Measurements from ENCODE around the gene PCDH9.

PCDH9 gene

GRCh38 chr13:66837246-66837645 is 392.9 kb downstream of the PCDH9 start:
- TF ChIP-seq CTCF (IDR thresholded peaks at IDR 0.05; ENCODE audit: extremely low read depth, missing control alignments): no peak
- no peak for DNase-seq (ENCODE audit: low spot score)

- no peak for DNase-seq (ENCODE audit: low spot score)
- no peak for TF ChIP-seq CTCF (IDR thresholded peaks at IDR 0.05; ENCODE audit: extremely low read depth, missing control alignments)
These were observed 395.0 kb downstream of the PCDH9 start for GRCh38 chr13:66835040-66835628.

GRCh38 chr13:66830940-66831716 is 399.0 kb downstream of the PCDH9 start:
- no peak for DNase-seq (ENCODE audit: low spot score)
- no peak for TF ChIP-seq CTCF (IDR thresholded peaks at IDR 0.05; ENCODE audit: extremely low read depth, missing control alignments)

GRCh38 chr13:66829803-66830202 is 400.3 kb downstream of the PCDH9 start:
- TF ChIP-seq CTCF (IDR thresholded peaks at IDR 0.05; ENCODE audit: extremely low read depth, missing control alignments): no peak
- DNase-seq (ENCODE audit: low spot score): no peak

- DNase-seq (ENCODE audit: low spot score): no peak
- no peak for TF ChIP-seq CTCF (IDR thresholded peaks at IDR 0.05; ENCODE audit: extremely low read depth, missing control alignments)
These were observed 403.7 kb downstream of the PCDH9 start for GRCh38 chr13:66826398-66826797.

- no peak for TF ChIP-seq CTCF (IDR thresholded peaks at IDR 0.05; ENCODE audit: extremely low read depth, missing control alignments)
- DNase-seq (ENCODE audit: low spot score): no peak
These were observed 408.6 kb downstream of the PCDH9 start for GRCh38 chr13:66821551-66821950.

GRCh38 chr13:66811455-66811854 is 418.7 kb downstream of the PCDH9 start:
- TF ChIP-seq CTCF (IDR thresholded peaks at IDR 0.05; ENCODE audit: extremely low read depth, missing control alignments): no peak
- no peak for DNase-seq (ENCODE audit: low spot score)

Data from GM20000 (cell line).